IMR-90 (cell line): ENCODE data around the gene VASN. TPM values are rescaled to one million over a fixed set of nuclear protein-coding genes. Genes with fewer than 3 reads are reported as not detected.

Source experiments
- ATAC-seq: fragments of 200-7000 bp; cut with Tn5 transposase; 2 replicates; pipeline ENCODE4 v1.9.1; 2020; ENCODE audit warnings: low read depth, mild to moderate bottlenecking, moderate library complexity
- BruUV-seq: library from RNA; stranded (reverse); fragments of 400-500 nt; replicated peaks from 2 replicates; lab custom pipeline; 2021; lab: Mats Ljungman, UMichigan
- CTCF ChIA-PET: fragments of 300-600 bp; formaldehyde crosslinking; extraction: SDS; loops from one replicate; lab custom pipeline; 2021; ENCODE audit warnings: antibody characterized with exemption; lab: Yijun Ruan, JAX
- POLR2A ChIA-PET: fragments of 300-600 bp; sonication (Branson Sonifier 250); formaldehyde crosslinking; loops from one replicate; lab custom pipeline; 2022; ENCODE audit warnings: antibody characterized with exemption; ENCODE audit not compliant: unreplicated experiment; lab: Charles Lee
- DNase-seq: peaks from one replicate; pipeline ENCODE4 v3.0.0; 2013
- H2AFZ ChIP-seq: replicated peaks from 2 replicates; pipeline ENCODE3; 2013; ENCODE audit warnings: low read length, mild to moderate bottlenecking; ENCODE audit not compliant: poor library complexity
- H2AK5ac ChIP-seq: 2 replicates; pipeline ENCODE4 v1.6.1; 2013; ENCODE audit warnings: low read depth, low read length, inconsistent platforms
- H2AK9ac ChIP-seq: replicated peaks from 2 replicates; pipeline ENCODE3; 2013; ENCODE audit warnings: mild to moderate bottlenecking, low read depth, low read length, moderate library complexity; ENCODE audit not compliant: poor library complexity
- H2BK120ac ChIP-seq: 2 replicates; pipeline ENCODE4 v1.6.1; 2013; ENCODE audit warnings: low read depth, low read length, inconsistent platforms
- H2BK15ac ChIP-seq: 3 replicates; pipeline ENCODE4 v1.6.1; 2013; ENCODE audit warnings: low read depth, low read length, inconsistent platforms
- H2BK20ac ChIP-seq: 2 replicates; pipeline ENCODE4 v1.6.1; 2013; ENCODE audit warnings: low read depth, mild to moderate bottlenecking, inconsistent platforms, low read length, moderate library complexity
- H2BK5ac ChIP-seq: 2 replicates; pipeline ENCODE4 v1.6.1; 2013; ENCODE audit warnings: mild to moderate bottlenecking, low read depth, low read length, inconsistent platforms; ENCODE audit not compliant: poor library complexity, severe bottlenecking
- H3K14ac ChIP-seq: replicated peaks from 2 replicates; pipeline ENCODE4 v1.6.1; 2013; ENCODE audit warnings: low read depth, low read length, inconsistent platforms
- H3K18ac ChIP-seq: 2 replicates; pipeline ENCODE4 v1.6.1; 2013; ENCODE audit warnings: low read depth, low read length, control low read depth
- H3K23ac ChIP-seq: 2 replicates; pipeline ENCODE4 v1.6.1; 2013; ENCODE audit warnings: low read depth, low read length, inconsistent platforms
- H3K27ac ChIP-seq: 2 replicates; pipeline ENCODE4 v1.5.1; 2013; ENCODE audit warnings: mild to moderate bottlenecking, control low read depth, low read length; ENCODE audit not compliant: insufficient read depth
- H3K27me3 ChIP-seq: 2 replicates; pipeline ENCODE4 v1.6.1; 2013; ENCODE audit warnings: low read length; ENCODE audit not compliant: control insufficient read depth, insufficient read depth
- H3K36me3 ChIP-seq: 2 replicates; pipeline ENCODE4 v1.6.1; 2013; ENCODE audit warnings: low read length, mixed read lengths; ENCODE audit not compliant: control insufficient read depth, insufficient read depth
- H3K4ac ChIP-seq: 2 replicates; pipeline ENCODE4 v1.6.1; 2013; ENCODE audit warnings: low read depth, low read length, inconsistent platforms
- H3K4me1 ChIP-seq: 2 replicates; pipeline ENCODE4 v1.6.1; 2013; ENCODE audit warnings: low read length, mixed read lengths; ENCODE audit not compliant: control insufficient read depth, insufficient read depth
- H3K4me2 ChIP-seq: 2 replicates; pipeline ENCODE4 v1.6.1; 2013; ENCODE audit warnings: low read depth, mild to moderate bottlenecking, control low read depth, low read length, moderate library complexity
- H3K4me3 ChIP-seq: 2 replicates; pipeline ENCODE4 v1.5.1; 2013; ENCODE audit warnings: low read depth, mild to moderate bottlenecking, control low read depth, low read length, moderate library complexity; ENCODE audit not compliant: insufficient read depth
- H3K56ac ChIP-seq: 2 replicates; pipeline ENCODE4 v1.6.1; 2013; ENCODE audit warnings: low read length, inconsistent platforms; ENCODE audit not compliant: insufficient read depth; ENCODE audit errors: extremely low read depth
- H3K79me1 ChIP-seq, 2 experiments: 2 replicates each; pipeline ENCODE4 v1.6.1; 2013; ENCODE audit warnings: low read length in 2 of 2, inconsistent platforms in 1 of 2, low read depth in 1 of 2
- H3K9ac ChIP-seq: 2 replicates; pipeline ENCODE4 v1.6.1; 2013; ENCODE audit warnings: low read depth, low read length, control low read depth
- H3K9me1 ChIP-seq: 2 replicates; pipeline ENCODE4 v1.6.1; 2013; ENCODE audit warnings: low read length, inconsistent platforms; ENCODE audit not compliant: insufficient read depth
- H3K9me3 ChIP-seq: 2 replicates; pipeline ENCODE4 v1.6.1; 2013; ENCODE audit warnings: low read length; ENCODE audit not compliant: control insufficient read depth, insufficient read depth
- H4K20me1 ChIP-seq: 2 replicates; pipeline ENCODE4 v1.6.1; 2013; ENCODE audit warnings: low read length, inconsistent platforms; ENCODE audit not compliant: insufficient read depth
- H4K5ac ChIP-seq: 2 replicates; pipeline ENCODE4 v1.6.1; 2013; ENCODE audit warnings: mild to moderate bottlenecking, low read depth, low read length, control low read depth
- H4K8ac ChIP-seq, 2 experiments: 2 replicates each; pipeline ENCODE4 v1.6.1; 2013; ENCODE audit warnings: low read depth in 2 of 2, low read length in 2 of 2, control low read depth in 1 of 2, inconsistent platforms in 1 of 2
- H4K91ac ChIP-seq: 2 replicates; pipeline ENCODE4 v1.6.1; 2013; ENCODE audit warnings: low read depth, low read length, inconsistent platforms; ENCODE audit not compliant: insufficient read depth
- BHLHE40 ChIP-seq: fragments of 150-350 bp; IDR thresholded peaks from 2 replicates; pipeline ENCODE4 v1.6.1; 2016; ENCODE audit warnings: mild to moderate bottlenecking, low read depth, low read length
- MAZ ChIP-seq: IDR thresholded peaks from 2 replicates; pipeline ENCODE4 v1.6.1; 2012; ENCODE audit warnings: low read depth, mild to moderate bottlenecking, low read length, improper control_type of control experiment, moderate library complexity, borderline replicate concordance
- NFE2L2 ChIP-seq: fragments of 150-350 bp; IDR thresholded peaks from 2 replicates; pipeline ENCODE4 v1.6.1; 2016; ENCODE audit warnings: low read depth, mild to moderate bottlenecking, low read length
- RAD21 ChIP-seq: IDR thresholded peaks from 2 replicates; pipeline ENCODE4 v1.6.1; 2012; ENCODE audit warnings: low read length, improper control_type of control experiment
- SMC3 ChIP-seq: fragments of 150-350 bp; IDR thresholded peaks from 2 replicates; pipeline ENCODE4 v1.6.1; 2016; ENCODE audit warnings: low read depth, mild to moderate bottlenecking, antibody characterized with exemption, low read length, moderate library complexity
- WGBS, 2 experiments: methylation state at CpG; one replicate each; pipeline versions ENCODE4 v1.1.5 to v1.1.7; 2013; ENCODE audit warnings: missing lambda C conversion rate in 2 of 2; ENCODE audit not compliant: insufficient read length in 1 of 2; ENCODE audit errors: extremely low coverage in 2 of 2; 5-methylcytosine and 5-hydroxymethylcytosine counted together
- dilution Hi-C: fragments of 300-500 bp; cut with HindIII; formaldehyde crosslinking; loops from one replicate; pipeline ENCODE4 v1.14.3; 2018; ENCODE audit warnings: low sequenced_read_pairs; ENCODE audit not compliant: unreplicated experiment
- in situ Hi-C: fragments of 300-500 bp; cut with MboI; formaldehyde crosslinking; loops from 3 replicates; pipeline ENCODE4 v1.14.3; 2019; ENCODE audit warnings: low sequenced_read_pairs, inconsistent platforms, mixed read lengths
- intact Hi-C: fragments of 100-400 bp; cut with micrococcal nuclease; formaldehyde crosslinking; loops from 2 replicates; pipeline ENCODE4 v1.10.0; 2022
- polyA plus RNA-seq, 3 experiments: library from polyadenylated mRNA; depleted of rRNA; stranded (reverse); fragments of >200 nt; gene quantifications; 2 replicates each; pipeline ENCODE4 v1.2.3, GENCODE V29; 2012; ENCODE audit warnings: low replicate concordance in 1 of 3
- total RNA-seq: library from RNA; depleted of rRNA; stranded (reverse); fragments of >200 nt; gene quantifications from 2 replicates; pipeline ENCODE4 v1.2.3, GENCODE V29; 2012
- TF ChIP-seq, protein P1 (sequence below): conservative IDR thresholded peaks from 2 replicates; pipeline ENCODE4 v1.5.1; 2012; ENCODE audit warnings: mild to moderate bottlenecking, low read depth, low read length, improper control_type of control experiment

The VASN gene
- total and polyA plus RNA-seq, 2 of the 4 experiments (the other 2 are of a cell fraction): 9.3 to 87.2 TPM

DNA sequence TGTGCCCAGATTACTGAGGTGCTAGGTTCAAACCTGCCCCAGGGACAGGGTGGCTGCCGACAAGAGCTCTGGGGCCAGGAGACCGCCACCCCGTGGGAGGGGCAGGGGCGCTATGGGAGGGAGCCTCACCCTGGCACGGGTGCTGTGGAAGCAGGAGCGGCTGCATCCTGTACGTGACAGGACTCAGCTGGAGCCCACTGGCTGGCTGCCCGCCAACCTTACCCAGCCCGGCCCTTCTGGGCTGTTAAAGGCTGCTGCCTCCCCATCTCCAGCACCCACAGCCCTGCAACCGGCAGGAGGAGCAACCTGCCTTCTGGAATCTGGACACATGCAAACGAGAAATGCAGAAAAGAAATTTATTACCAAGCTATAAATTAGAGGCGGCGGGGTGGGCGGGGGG lies 31.7 kb upstream of the VASN start:
- peak; percentile 55 for ATAC-seq
- ChIA-PET POLR2A (no interaction called here), CTCF (no interaction called here)
- H4K20me1 ChIP-seq: peaks cover 52% of the 10 kb centered on the region
- H3K27ac ChIP-seq: no peak overlapping the region
- H3K56ac ChIP-seq: no peak overlapping the region
- no CpG with 5 or more reads among the region's 14 CpGs for WGBS, 2 experiments
- H3K4me1 ChIP-seq: peaks cover 7% of the 10 kb centered on the region; the same call in 1 of the 2 replicates
- peaks cover 6% of the 10 kb centered on the region; the same call in 1 of the 2 replicates for H3K9me1 ChIP-seq
- no peak overlapping the region for H3K4me2 ChIP-seq
- H3K14ac ChIP-seq: no peak overlapping the region
- BruUV-seq: no TSS peak
- H3K23ac ChIP-seq: no peak overlapping the region
- H3K79me1 ChIP-seq: peaks cover 26 to 65% of the 10 kb centered on the region in 2 experiments
- TF ChIP-seq SMC3: 0 out of 2 replicates have a peak, but pooled peaks have one; percentile 12
- peak; percentile 29; the same call in 1 of the 2 replicates for TF ChIP-seq RAD21
- no peak for TF ChIP-seq NFE2L2
- TF ChIP-seq, protein P1, sequence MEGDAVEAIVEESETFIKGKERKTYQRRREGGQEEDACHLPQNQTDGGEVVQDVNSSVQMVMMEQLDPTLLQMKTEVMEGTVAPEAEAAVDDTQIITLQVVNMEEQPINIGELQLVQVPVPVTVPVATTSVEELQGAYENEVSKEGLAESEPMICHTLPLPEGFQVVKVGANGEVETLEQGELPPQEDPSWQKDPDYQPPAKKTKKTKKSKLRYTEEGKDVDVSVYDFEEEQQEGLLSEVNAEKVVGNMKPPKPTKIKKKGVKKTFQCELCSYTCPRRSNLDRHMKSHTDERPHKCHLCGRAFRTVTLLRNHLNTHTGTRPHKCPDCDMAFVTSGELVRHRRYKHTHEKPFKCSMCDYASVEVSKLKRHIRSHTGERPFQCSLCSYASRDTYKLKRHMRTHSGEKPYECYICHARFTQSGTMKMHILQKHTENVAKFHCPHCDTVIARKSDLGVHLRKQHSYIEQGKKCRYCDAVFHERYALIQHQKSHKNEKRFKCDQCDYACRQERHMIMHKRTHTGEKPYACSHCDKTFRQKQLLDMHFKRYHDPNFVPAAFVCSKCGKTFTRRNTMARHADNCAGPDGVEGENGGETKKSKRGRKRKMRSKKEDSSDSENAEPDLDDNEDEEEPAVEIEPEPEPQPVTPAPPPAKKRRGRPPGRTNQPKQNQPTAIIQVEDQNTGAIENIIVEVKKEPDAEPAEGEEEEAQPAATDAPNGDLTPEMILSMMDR: peak; percentile 31
- TF ChIP-seq BHLHE40: no peak
- TF ChIP-seq MAZ: no peak
- no peak overlapping the region for H4K91ac ChIP-seq
- 0 out of 2 replicates have a peak overlapping the region, but pooled peaks have one; percentile 10 for H3K9ac ChIP-seq
- no peak overlapping the region for H2AK5ac ChIP-seq
- dilution Hi-C loops (no loop called here), in situ Hi-C loops (loop anchor here (10.0 kb wide), 1 partner anchor 355 kb away; no protein-coding TSS in a partner anchor), intact Hi-C loops (no loop called here)
- no peak overlapping the region for H2BK15ac ChIP-seq
- peak overlapping the region; percentile 39 for H2AFZ ChIP-seq
- 0 out of 2 replicates have a peak overlapping the region, but pooled peaks have one; percentile 26 for H4K5ac ChIP-seq
- no peak overlapping the region for H3K18ac ChIP-seq
- DNase-seq: peak; percentile 52
- H2BK120ac ChIP-seq: no peak overlapping the region
- no peaks in the 10 kb centered on the region for H3K27me3 ChIP-seq
- H3K9me3 ChIP-seq: no peaks in the 10 kb centered on the region
- H2BK5ac ChIP-seq: peak overlapping the region; percentile 8
- H3K4ac ChIP-seq: no peak overlapping the region
- no peak overlapping the region for H4K8ac ChIP-seq
- H3K4me3 ChIP-seq: no peak overlapping the region
- peak overlapping the region; percentile 89 for H2AK9ac ChIP-seq
- peaks cover 37% of the 10 kb centered on the region for H3K36me3 ChIP-seq
- H2BK20ac ChIP-seq: no peak overlapping the region
